GM21447 (cell line): Measurements from ENCODE around the gene SMAD5.

ENCODE experiments used
- ATAC-seq: cut with Tn5 transposase; IDR thresholded peaks from one replicate; pipeline ENCODE4 v1.9.1; 2021; ENCODE audit not compliant: unreplicated experiment

Gene SMAD5

DNA sequence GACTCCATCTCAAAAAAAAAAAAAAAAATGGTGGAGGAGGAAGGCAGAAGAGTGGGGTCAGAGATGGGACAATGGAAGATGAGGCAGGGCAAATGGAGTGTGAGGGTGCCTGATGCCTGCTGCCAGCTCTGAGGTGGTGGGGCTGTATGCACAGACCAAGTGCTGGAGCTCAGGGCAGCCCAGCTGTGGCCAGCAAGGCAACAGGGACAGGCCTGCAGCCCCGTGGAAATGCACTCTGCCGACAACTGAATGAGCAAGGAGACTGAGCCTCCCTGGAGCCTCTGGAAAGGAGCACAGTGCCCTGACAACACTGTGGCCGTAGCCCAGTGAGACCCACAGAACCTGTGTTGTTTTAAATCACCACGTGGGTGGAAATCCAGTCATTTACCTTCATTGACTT is 83.2 kb downstream of the SMAD5 start:
- ATAC-seq: no peak

DNA sequence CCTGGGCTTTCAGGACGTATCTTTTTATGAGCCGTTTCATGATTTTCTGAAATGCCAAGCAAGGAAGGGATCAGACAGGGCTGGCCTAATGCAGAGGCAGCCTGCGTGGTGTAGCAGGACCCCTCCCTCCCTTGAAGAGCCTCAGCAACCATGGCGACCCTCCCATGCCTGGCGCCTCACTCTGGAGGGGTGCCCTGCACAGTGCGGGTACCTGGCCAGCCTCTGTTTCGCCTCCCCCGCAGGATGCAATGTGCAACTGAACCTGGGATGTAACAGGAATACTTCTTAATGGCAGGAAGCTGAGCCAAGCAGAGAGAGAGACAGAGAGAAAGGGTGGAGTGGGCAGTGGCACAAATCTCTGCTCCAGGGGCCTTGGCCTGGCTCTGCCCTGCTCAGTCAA is 83.6 kb downstream of the SMAD5 start:
- no peak for ATAC-seq

DNA sequence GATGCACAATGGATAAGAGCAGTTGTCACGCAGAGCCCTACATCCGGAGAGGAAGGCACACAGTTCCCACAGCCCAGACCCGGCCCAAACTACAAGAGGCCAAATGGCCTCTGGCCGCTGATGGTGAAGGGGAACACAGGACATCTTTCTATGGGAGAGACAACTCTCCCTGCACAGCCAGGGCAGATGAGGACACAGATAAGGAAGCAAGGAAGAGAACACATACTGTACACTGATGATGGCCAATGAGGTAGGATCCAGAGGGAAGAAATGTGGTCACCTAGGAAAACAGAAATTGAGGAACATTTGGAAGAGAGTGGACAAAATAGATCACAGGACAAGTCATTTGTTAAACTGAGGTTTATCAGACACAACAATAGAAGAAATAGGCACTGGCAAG is 88.7 kb downstream of the SMAD5 start:
- ATAC-seq: no peak

DNA sequence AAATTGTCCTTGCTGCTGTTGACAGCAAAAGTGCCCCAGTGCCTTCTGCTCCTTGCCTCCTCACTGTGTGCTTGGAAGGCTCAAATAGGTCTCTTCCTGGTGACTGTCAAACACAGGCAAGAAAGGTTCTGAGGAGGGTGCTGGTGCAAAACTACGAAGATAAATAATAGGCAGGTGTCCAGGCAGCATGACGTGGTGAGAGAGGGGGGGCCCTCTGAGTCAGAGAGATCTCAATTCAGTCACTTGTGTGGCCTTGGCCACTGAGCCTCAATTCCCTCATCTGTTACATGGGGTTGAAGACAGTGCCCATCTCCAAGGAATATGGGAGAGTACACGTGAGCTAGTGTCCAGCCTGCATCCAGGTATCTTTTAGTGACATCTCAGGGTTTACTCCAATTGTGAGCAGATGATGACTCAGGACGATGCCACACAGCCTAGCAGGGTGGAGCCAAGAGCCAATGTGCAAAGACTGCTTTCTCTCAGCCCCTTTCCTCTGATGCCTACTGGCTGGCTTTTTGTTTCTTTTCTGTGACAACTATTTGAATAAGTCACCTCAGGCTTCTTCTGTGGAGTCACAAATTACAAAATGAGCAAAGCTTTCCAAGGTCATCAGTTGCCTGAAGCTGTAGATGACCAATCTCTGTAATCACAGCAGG is 90.1 kb downstream of the SMAD5 start:
- no peak for ATAC-seq

DNA sequence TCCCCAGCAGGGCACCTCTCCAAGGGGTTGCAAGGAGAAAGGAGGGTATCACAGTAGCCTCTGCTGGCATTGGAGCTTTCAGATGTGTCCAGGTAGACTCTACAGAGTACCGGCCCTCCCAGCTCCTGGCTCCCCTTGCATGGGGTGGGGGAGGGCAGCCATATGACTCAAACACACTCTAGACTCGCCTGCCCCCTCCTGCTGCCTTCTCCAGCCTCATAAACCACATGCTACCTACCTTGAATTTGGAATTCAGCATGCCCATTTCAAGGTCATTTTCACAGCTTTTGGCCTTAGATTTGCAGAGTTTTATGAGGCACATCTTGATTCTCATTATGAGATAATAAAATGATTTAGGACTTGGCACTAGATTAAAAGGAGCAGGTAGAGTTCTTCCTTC is 93.2 kb downstream of the SMAD5 start:
- ATAC-seq: no peak

DNA sequence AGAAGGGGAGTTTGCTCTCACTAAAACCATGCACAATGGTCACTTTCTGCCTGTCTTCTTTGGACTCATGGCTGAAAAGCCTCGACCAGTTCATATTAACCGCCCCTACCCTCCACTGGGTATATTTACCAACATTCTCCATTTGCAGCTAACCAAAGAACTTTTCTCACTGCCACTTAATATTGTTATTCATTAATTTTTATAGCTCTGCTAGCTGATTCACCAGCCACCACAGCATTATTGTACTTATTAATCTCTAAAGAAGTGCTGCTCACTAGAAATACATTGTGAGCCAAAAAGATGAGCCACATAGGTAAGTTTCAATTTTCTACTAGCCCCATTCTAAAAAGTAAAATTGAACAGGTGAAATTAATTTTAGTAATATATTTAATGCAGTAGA is 93.8 kb downstream of the SMAD5 start:
- ATAC-seq: no peak

DNA sequence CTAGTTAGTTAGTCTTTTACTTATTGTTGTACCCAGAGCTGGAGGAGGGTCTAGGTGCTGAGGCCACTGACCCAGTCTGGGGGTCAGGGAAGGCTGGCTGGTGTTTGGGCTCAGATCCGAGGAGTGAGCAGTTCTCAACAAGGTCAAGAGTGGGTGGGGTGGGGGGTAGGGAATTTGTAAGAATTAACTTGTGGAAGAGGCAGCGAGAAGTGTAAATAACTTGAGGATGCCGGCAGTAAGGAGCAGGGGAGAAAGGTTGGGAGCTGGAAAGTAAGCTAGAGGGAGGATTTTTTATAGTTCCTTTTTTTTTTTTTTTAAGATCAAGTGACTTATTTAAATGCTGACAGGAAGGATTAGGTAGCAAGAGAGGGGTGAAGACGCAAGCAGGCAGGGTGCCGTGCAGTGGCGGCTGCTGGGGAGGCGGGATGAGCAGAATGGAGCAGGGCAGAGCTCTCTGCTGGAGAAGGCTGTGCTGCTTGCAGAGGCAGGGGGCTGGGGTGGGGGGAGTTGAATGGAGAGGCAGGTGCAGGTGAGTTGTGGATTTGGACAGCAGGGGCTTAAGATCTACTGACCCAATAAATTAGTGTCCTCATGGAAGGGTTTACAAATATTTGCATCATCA is 95.6 kb downstream of the SMAD5 start:
- ATAC-seq: no peak

DNA sequence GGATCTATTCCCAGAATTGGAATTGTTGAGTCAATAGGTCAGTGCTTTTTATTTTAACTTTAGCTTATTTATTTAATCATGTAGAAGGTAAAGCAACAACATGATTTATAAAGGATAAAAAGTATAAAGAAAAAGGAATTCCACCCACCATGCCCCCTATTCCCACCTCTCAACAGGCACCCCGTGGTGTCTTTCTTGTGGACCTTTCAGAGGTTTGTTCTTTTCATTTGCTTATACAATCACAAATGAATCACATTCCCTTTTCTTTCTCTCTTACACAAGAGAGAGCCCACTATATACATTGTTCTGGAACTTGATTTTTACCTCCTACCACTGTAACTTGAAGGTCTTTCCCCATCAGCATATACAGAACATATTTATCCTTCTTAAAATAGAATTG is 97.5 kb downstream of the SMAD5 start:
- no peak for ATAC-seq

DNA sequence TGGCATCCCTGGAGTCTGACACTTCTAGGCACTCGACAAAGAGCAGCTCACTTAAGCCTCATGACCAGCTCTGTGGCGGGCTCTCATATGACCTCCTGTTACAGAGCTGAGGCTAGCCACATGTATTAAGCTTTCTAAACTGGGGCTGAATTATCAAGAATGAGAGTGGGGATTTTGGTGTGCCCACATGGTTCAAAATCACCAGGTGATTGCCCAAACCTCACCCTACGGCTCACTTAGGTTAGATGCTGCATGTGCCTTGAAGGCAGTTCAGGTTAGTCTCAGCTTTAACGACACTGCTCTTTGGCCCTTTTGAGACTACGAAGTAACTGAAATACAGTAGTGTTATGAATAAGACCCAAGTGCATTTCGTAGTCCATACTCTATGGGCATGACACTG is 99.7 kb downstream of the SMAD5 start:
- peak; percentile 67 for ATAC-seq
